ENCODE data around the gene BSN. TPM values are rescaled to one million over a fixed set of nuclear protein-coding genes. Genes with fewer than 3 reads are reported as not detected.
A peak's percentile ranks its signal among the peaks of the same experiment; 100 is the strongest.
"Not testable (repeated sequence)": the region's sequence is repeated elsewhere in the genome, so short reads cannot be mapped to it uniquely, and the experiment has no call there.

BSN gene
- total and polyA plus RNA-seq, 11 donors = 0.12 to 1.6 (median 0.75) TPM

- H3K27me3 ChIP-seq; H3K9me3 ChIP-seq; intact Hi-C loops (cut with DNase I); H3K4me3 ChIP-seq; DNase-seq: not testable (repeated sequence)
- H3K27ac ChIP-seq = peak overlapping the region in 8 of 12 donors; percentile 30 to 66 (median 40)
- 64 to 70% (median 68%) methylated on average over 4 of the region's 4 CpGs for WGBS, 4 donors
- H3K4me1 ChIP-seq = peaks cover 0 to 40% (median 14%) of the 10 kb centered on the region in 12 donors
- peak; percentile 61 to 84 (median 79) for ATAC-seq
- peaks cover 0 to 33% (median 14%) of the 10 kb centered on the region in 9 donors for H3K36me3 ChIP-seq
Observed at GRCh38 chr3:49695350-49696015, 141.2 kb downstream of the BSN start.

- no peaks in the 10 kb centered on the region for H3K9me3 ChIP-seq
- TF ChIP-seq POLR2A (IDR thresholded peaks at IDR 0.05) = no peak
- TF ChIP-seq, protein P1, sequence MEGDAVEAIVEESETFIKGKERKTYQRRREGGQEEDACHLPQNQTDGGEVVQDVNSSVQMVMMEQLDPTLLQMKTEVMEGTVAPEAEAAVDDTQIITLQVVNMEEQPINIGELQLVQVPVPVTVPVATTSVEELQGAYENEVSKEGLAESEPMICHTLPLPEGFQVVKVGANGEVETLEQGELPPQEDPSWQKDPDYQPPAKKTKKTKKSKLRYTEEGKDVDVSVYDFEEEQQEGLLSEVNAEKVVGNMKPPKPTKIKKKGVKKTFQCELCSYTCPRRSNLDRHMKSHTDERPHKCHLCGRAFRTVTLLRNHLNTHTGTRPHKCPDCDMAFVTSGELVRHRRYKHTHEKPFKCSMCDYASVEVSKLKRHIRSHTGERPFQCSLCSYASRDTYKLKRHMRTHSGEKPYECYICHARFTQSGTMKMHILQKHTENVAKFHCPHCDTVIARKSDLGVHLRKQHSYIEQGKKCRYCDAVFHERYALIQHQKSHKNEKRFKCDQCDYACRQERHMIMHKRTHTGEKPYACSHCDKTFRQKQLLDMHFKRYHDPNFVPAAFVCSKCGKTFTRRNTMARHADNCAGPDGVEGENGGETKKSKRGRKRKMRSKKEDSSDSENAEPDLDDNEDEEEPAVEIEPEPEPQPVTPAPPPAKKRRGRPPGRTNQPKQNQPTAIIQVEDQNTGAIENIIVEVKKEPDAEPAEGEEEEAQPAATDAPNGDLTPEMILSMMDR (IDR thresholded peaks at IDR 0.05) = no peak
- ATAC-seq (peak; percentile 5 to 55 (median 16)), DNase-seq (peak in 2 of 5 donors; percentile 45 to 52)
- no peaks in the 10 kb centered on the region for H3K27me3 ChIP-seq
- H3K4me1 ChIP-seq = peaks cover 0 to 33% (median 5%) of the 10 kb centered on the region in 12 donors
- no peak overlapping the region for H3K4me3 ChIP-seq
- intact Hi-C loops (cut with DNase I) = no loop called here
- peaks cover 0 to 66% (median 38%) of the 10 kb centered on the region in 9 donors for H3K36me3 ChIP-seq
- WGBS, 4 donors = 54 to 75% (median 71%) methylated on average over 12 to 16 of the region's 16 CpGs
- H3K27ac ChIP-seq = peak overlapping the region in 6 of 12 donors; percentile 4 to 67 (median 56)
Observed at GRCh38 chr3:49699281-49699979, 145.2 kb downstream of the BSN start.

DNA sequence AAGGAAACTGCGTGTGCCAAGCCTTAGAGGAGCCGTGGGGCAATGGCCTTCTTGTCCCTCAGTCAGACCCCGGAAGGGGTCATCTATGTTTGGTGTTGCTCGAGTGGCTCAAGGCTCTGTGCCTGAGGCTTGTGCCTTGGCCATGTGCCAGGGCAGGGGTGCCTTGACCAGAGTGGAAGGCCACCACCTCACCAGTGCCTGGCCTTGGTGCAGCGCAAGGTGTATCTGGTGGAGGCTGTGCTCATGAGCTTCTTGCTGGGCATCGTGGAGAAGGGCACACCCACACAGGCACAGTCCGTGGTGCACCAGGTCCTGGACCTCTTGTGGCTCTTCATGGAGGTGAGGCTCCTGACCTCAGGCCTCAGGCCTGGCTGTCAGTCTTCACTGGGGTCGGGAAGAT, 145.7 kb downstream of the BSN start:
- no peak for ATAC-seq
- intact Hi-C loops (cut with DNase I) = loop anchor here in 5 of 10 donors (5.0 to 10.0 kb wide), 7 partner anchors 137 to 215 kb away; partner anchors contain the start of gene MST1R (in 2 of the 5)
- peaks cover 0 to 30% (median 5%) of the 10 kb centered on the region in 12 donors for H3K4me1 ChIP-seq

DNA sequence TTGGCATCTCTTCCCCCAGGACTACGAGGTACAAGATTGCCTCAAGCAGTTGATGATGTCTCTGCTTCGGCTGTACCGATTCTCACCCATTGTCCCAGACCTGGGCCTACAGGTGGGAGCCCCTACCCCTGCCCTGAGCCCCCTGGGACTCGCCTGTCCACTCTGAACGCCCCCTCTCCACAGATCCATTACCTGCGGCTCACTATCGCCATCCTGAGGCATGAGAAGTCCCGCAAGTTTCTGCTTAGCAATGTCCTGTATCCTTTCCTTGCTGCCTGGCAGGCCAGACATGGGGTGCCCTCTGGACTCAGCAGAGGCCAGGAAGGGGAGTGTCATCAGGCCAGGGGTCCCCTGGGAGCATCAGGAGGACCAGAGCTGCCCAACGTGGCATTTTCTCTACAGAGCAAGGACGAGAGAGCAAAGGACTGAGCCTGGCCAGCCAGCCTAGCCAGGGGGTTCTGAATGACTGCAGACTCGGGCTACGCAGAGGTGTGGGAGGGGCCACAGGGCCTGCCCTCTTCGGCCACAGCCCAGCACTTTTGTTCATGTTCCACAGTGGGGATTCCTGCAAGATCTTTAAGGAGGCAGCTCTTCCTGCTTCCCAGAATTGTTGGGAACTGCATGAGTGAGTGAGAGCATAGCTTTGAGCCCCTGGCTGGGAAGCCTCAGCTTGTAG, 146.3 kb downstream of the BSN start:
- DNase-seq = no peak
- Histone ChIP-seq H3K36me3 (peaks cover 0 to 78% (median 49%) of the 10 kb centered on the region in 9 donors), H3K27ac (no peak overlapping the region), H3K9me3 (no peaks in the 10 kb centered on the region), H3K4me3 (no peak overlapping the region), H3K27me3 (no peaks in the 10 kb centered on the region), H3K4me1 (peaks cover 0 to 24% (median 5%) of the 10 kb centered on the region in 12 donors)
- WGBS, 4 donors = 63 to 84% (median 83%) methylated on average over 7 to 13 of the region's 13 CpGs
- intact Hi-C loops (cut with DNase I) = loop anchor here in 5 of 10 donors (5.0 to 10.0 kb wide), 7 partner anchors 137 to 214 kb away; partner anchors contain the start of gene MST1R (in 2 of the 5)
- ATAC-seq = no peak
- TF ChIP-seq, protein P1 (IDR thresholded peaks at IDR 0.05) = no peak
- TF ChIP-seq POLR2A (IDR thresholded peaks at IDR 0.05) = no peak

More for the DNA sequence above, 145.7 kb downstream of the BSN start:
- peaks cover 0 to 72% (median 43%) of the 10 kb centered on the region in 9 donors for H3K36me3 ChIP-seq
- H3K4me3 ChIP-seq = no peak overlapping the region
- no peak for TF ChIP-seq POLR2A (IDR thresholded peaks at IDR 0.05)
- TF ChIP-seq, protein P1 (IDR thresholded peaks at IDR 0.05) = no peak
- DNase-seq = no peak
- no peaks in the 10 kb centered on the region for H3K9me3 ChIP-seq
- WGBS, 4 donors = 71 to 77% (median 76%) methylated on average over 4 to 8 of the region's 8 CpGs
- peak overlapping the region in 2 of 12 donors; percentile 4 to 67 for H3K27ac ChIP-seq
- H3K27me3 ChIP-seq = no peaks in the 10 kb centered on the region

All from heart left ventricle (tissue), 16 donors.